ENCODE results near the gene OSMR.

Gene OSMR

DNA sequence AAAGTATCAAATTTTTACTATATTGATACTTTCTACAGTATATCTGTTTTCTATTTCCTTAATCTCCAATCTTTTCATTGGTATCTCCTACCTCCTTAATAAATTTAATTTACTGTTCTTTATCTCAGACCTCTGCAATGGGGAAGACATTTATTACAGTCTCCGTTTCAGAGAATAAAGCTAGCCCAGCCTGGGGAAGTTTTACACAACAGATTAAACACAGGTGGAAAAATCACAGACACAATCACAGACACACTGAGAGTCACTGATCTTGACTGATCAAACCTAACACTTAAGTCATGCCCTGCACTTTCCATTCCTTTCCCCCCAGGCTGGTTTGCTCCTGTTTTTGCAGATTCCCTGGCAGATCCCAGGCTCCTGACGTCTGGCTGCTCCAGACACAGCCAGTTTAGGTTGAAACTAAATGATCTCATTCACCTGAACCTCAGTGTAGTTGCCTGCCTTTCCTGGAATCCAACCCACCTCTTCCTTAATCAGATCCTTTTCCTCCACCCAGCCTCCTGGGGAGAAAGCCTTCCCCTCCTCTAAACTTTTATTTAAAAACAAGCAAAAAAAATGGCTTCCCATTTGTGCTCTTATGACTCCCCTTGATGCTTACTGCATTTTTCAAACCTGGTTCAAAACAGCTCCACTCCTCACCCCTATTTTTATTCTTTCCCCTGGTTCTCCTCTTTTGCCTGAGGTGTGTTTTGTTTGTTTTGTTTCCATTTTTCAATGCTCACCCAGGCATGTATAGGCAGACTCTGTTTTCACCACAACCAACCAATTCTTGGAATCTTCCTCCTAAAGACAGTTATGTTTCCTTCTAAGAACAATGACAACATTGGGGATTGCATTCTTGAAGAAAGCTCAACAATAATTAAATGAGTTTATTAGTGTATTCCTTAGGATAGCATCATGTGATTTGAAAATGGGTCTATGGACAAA, 29.5 kb upstream of the OSMR start:
- Mint-ChIP-seq H3K9me3 (no peaks in the 10 kb centered on the region), H3K27ac (no peak overlapping the region), H3K4me3 (no peak overlapping the region), H3K36me3 (ENCODE audit: low read depth) (no peaks in the 10 kb centered on the region), H3K27me3 (peaks cover 56% of the 10 kb centered on the region), H3K4me1 (ENCODE audit: low read depth) (no peaks in the 10 kb centered on the region)
- no peak for DNase-seq

DNA sequence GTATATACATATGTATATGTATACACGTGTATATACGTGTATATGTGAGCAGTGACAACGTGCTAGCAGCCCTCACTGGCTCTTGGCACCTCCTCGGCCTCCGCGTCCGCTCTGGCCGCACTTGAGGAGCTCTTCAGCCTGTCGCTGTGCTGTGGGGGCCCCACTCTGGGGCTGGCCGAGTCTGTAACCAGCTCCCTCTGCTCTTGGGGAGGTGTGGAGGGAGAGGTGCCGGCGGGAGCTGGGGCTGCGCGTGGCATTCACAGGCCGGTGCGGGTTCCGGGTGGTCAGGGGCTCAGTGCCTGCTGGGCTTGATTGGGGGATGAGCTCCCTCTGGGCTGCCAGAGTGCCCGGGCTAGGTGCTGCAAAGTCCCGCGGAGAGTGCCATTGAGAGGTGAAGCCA, 24.1 kb upstream of the OSMR start:
- Mint-ChIP-seq H3K9me3 (no peaks in the 10 kb centered on the region), H3K4me3 (no peak overlapping the region), H3K27ac (no peak overlapping the region), H3K36me3 (ENCODE audit: low read depth) (no peaks in the 10 kb centered on the region), H3K4me1 (ENCODE audit: low read depth) (no peaks in the 10 kb centered on the region), H3K27me3 (peaks cover 28% of the 10 kb centered on the region)
- DNase-seq: no peak

DNA sequence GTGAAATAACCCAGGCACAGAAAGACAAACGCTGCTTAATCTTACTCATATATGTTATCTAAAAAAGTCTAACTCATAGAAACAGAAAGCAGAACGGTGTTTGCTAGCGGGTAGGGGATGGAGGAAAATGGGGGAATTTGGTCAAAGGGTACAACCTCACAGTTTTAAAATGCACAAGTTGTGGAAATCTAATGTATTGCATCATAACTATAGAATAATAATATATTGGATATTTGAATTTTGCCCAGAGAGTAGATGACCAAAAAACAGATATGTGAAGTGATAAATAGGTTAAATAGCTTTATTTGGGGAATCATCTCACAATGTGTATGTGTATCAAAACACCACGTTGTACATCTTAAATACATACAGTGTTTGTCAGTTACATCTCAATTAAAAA, 22.3 kb upstream of the OSMR start:
- no peak overlapping the region for H3K4me3 Mint-ChIP-seq
- H3K27ac Mint-ChIP-seq: no peak overlapping the region
- no peak for DNase-seq

DNA sequence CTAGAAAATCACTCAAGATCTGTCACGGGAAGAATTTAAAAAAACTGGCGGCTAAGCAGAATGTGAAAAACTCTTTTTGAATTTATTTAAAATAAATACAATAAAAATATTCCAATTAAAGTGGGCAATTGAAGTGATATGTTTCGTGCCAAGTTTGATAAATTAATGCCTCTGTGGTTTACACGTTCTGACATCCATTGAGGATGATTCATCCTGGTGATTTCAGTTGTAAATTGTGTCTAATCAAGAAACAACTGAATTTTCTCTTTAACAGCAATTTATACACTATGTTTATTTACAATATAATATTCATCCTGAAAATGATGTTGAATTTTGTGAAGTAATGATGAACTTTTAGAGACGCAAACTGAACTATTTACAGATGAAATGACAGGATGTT, 21.0 kb upstream of the OSMR start:
- peaks cover 2% of the 10 kb centered on the region for H3K9me3 Mint-ChIP-seq
- H3K4me1 Mint-ChIP-seq (ENCODE audit: low read depth): peaks cover 1% of the 10 kb centered on the region
- peaks cover 23% of the 10 kb centered on the region for H3K27me3 Mint-ChIP-seq
- no peak overlapping the region for H3K27ac Mint-ChIP-seq
- H3K36me3 Mint-ChIP-seq (ENCODE audit: low read depth): no peaks in the 10 kb centered on the region
- no peak for DNase-seq
- no peak overlapping the region for H3K4me3 Mint-ChIP-seq

More for the DNA sequence above, 22.3 kb upstream of the OSMR start:
- no peaks in the 10 kb centered on the region for H3K36me3 Mint-ChIP-seq (ENCODE audit: low read depth)
- H3K4me1 Mint-ChIP-seq (ENCODE audit: low read depth): peaks cover 1% of the 10 kb centered on the region
- peaks cover 2% of the 10 kb centered on the region for H3K9me3 Mint-ChIP-seq
- peaks cover 21% of the 10 kb centered on the region for H3K27me3 Mint-ChIP-seq

DNA sequence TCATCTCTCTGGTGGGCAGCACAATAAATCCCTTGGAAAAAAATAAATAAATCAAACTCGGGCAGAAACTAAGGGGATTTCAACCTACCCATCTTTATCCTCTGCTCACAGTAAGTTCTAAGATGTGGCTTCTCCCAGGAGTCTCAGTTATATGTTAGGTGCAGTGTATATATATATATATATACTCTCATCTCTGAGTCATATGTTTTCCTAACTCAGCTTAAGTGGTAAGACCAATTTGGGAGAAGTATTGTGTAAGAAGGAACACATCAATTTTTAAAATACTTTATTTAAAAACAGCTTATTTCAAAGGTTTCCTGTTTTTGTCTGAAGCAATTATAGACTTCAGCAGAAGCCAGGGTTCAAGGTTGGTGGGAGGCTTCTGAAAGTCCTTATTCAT, 20.3 kb upstream of the OSMR start:
- no peak overlapping the region for H3K27ac Mint-ChIP-seq
- H3K9me3 Mint-ChIP-seq: peaks cover 2% of the 10 kb centered on the region
- DNase-seq: no peak

DNA sequence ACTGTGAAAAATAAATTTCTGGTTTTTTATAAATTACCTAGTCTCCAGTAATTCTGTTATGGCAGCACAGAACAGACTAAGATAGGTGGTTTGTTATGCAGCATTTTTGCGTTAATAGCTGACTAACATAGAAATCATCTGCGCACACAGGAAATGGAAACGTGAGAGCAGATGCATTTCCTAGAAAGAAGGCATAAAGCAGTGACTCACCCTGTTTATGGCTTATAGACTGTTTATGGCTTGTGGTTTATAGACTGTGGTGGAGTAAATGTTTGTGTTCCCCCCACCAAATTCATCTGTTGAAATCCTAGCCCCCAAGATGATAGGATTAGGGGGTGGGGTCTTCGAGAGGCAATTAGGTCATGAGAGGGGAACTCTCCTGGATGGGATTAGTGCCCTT, 18.3 kb upstream of the OSMR start:
- H3K27me3 Mint-ChIP-seq: peaks cover 27% of the 10 kb centered on the region
- DNase-seq: no peak
- peaks cover 2% of the 10 kb centered on the region for H3K9me3 Mint-ChIP-seq

More for the DNA sequence above, 20.3 kb upstream of the OSMR start:
- peaks cover 23% of the 10 kb centered on the region for H3K27me3 Mint-ChIP-seq
- no peak overlapping the region for H3K4me3 Mint-ChIP-seq
- peaks cover 1% of the 10 kb centered on the region for H3K4me1 Mint-ChIP-seq (ENCODE audit: low read depth)
- H3K36me3 Mint-ChIP-seq (ENCODE audit: low read depth): no peaks in the 10 kb centered on the region

DNA sequence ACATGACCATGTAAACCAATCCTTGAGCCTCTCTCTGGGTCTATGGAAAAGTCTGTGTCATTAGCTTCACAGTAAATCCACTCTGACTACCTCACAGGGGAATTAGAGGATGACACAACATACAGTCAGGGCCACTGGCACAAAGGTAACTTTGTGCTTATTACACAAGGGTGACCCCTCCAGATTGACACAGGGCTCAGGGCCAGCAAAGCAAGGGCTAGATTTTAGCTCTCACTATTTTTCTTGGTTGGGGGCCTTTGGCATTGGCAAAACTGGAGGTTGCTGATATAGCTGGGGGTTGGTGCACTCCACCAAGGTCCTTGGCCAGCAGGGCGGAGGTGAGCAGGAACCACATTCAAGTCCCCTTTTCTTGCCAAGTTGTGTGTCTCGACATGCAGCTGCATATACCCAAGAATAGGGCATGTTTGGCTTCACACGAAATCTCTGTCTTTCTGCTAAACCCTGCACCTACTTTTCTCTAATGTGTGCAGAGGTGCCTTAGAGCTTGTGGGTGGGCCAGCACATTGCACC, 15.2 kb upstream of the OSMR start:
- H3K27me3 Mint-ChIP-seq: peaks cover 29% of the 10 kb centered on the region
- H3K27ac Mint-ChIP-seq: no peak overlapping the region
- H3K9me3 Mint-ChIP-seq: peaks cover 2% of the 10 kb centered on the region
- H3K36me3 Mint-ChIP-seq (ENCODE audit: low read depth): no peaks in the 10 kb centered on the region
- no peak overlapping the region for H3K4me3 Mint-ChIP-seq
- no peak for DNase-seq
- peaks cover 1% of the 10 kb centered on the region for H3K4me1 Mint-ChIP-seq (ENCODE audit: low read depth)

More for the DNA sequence above, 18.3 kb upstream of the OSMR start:
- Mint-ChIP-seq H3K36me3 (ENCODE audit: low read depth) (no peaks in the 10 kb centered on the region), H3K4me3 (no peak overlapping the region), H3K4me1 (ENCODE audit: low read depth) (peaks cover 1% of the 10 kb centered on the region), H3K27ac (no peak overlapping the region)

DNA sequence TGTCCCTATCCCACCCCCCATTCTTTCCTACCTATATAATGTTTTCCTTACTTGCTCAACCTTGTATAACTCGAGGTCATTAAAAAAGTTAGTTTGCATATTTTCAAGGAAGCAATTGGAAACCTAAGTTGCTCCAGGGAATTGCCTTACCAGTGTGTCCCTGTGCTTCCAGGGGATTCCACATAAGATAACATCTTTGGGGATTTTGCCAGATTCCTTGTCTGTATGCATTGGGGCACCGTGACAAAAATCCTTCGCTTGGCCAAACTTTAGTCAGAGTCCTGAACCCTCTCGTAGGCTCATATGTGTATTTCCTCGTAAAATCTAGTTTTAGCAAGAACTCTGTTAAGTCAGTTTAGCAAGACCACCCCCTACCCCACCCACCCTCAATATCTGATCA, 14.7 kb upstream of the OSMR start:
- no peak overlapping the region for H3K27ac Mint-ChIP-seq
- peaks cover 2% of the 10 kb centered on the region for H3K9me3 Mint-ChIP-seq

DNA sequence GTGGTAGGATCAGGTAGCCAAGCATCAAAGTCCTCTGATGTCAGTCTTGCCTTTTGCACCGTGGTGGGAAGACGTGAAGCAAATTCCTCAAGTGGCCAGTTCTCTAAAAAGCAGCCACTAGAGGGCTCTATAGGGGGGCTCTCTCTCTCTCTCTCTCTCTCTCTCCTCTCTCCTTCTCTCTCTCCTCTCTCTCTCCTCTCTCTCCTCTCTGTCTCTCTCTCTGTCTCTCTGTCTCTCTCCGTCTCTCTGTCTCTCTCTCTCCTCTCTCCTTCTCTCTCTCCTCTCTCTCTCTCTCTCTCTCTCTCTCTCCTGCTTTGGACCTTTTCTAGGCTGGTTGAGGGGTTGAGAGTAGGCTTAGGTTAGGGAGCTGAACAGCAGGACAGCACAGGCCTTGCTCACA, 13.9 kb upstream of the OSMR start:
- Mint-ChIP-seq H3K27ac (no peak overlapping the region), H3K36me3 (ENCODE audit: low read depth) (no peaks in the 10 kb centered on the region)
- DNase-seq: no peak

More for the DNA sequence above, 14.7 kb upstream of the OSMR start:
- peaks cover 1% of the 10 kb centered on the region for H3K4me1 Mint-ChIP-seq (ENCODE audit: low read depth)
- no peaks in the 10 kb centered on the region for H3K36me3 Mint-ChIP-seq (ENCODE audit: low read depth)
- no peak overlapping the region for H3K4me3 Mint-ChIP-seq
- DNase-seq: no peak
- H3K27me3 Mint-ChIP-seq: peaks cover 27% of the 10 kb centered on the region

DNA sequence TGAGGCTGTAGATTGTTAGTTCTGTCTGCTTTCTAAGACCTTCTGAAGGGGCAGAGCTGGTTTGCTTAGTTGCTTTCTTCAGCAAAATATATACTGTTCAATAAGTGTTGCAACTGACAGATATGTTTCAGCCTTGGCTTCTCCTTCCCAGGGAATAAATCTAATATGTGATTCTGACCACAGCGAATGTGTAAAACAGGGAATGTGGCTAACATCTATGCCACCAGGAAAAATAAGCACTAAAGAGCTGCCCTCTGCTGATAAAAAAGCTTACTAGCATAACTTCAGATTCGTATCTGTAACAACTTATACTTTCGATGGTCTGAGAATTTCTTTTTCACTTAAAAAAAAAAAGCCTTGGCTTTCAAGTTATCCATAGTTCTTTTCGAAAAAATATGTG, 13.0 kb upstream of the OSMR start:
- no peak for DNase-seq
- Mint-ChIP-seq H3K4me1 (ENCODE audit: low read depth) (no peaks in the 10 kb centered on the region), H3K9me3 (no peaks in the 10 kb centered on the region), H3K27ac (no peak overlapping the region), H3K4me3 (no peak overlapping the region), H3K36me3 (ENCODE audit: low read depth) (no peaks in the 10 kb centered on the region), H3K27me3 (peaks cover 17% of the 10 kb centered on the region)

More for the DNA sequence above, 13.9 kb upstream of the OSMR start:
- H3K4me1 Mint-ChIP-seq (ENCODE audit: low read depth): peaks cover 1% of the 10 kb centered on the region
- H3K4me3 Mint-ChIP-seq: no peak overlapping the region
- no peaks in the 10 kb centered on the region for H3K9me3 Mint-ChIP-seq
- peaks cover 19% of the 10 kb centered on the region for H3K27me3 Mint-ChIP-seq

DNA sequence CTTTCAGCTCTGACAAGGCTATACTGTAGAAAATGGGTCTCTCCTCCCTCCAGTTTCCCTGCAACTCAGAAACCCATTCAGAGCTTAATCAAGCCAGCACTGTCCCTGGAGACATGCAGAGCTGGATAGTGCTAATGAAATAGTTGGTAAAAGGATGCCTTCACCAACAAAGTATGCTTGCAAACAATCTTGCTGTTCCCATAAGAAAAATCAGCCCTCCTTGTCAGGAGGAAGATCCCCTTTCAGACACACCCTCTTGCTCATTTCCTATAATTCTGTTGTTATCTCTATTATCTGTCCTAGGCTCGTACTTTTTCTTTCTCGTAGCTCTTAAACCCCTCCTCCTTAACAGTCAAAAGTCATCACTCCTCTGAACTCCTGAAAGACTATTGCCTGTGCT, 9.9 kb upstream of the OSMR start:
- Mint-ChIP-seq H3K36me3 (ENCODE audit: low read depth) (no peaks in the 10 kb centered on the region), H3K4me1 (ENCODE audit: low read depth) (no peaks in the 10 kb centered on the region), H3K4me3 (no peak overlapping the region), H3K27ac (no peak overlapping the region), H3K9me3 (no peaks in the 10 kb centered on the region), H3K27me3 (peaks cover 17% of the 10 kb centered on the region)
- DNase-seq: no peak

DNA sequence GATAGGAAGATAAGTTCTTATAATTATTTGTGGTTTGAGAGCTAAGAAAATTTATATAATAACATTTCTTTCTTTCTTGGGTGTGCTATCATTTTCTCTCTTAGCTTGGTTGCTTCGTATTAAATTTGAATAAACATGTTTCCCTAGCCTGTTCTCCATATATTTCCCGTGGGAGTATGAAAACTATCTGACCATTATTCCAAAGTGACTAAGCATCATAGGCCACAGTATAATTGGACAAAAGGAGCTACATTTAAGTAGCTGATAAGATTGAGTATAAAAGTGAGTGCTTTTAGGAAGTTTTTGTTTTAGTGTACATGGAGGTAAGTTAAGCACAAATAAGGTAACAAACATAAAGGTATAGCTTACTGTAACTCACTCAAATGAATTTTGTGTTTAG, 8.4 kb upstream of the OSMR start:
- Mint-ChIP-seq H3K36me3 (ENCODE audit: low read depth) (no peaks in the 10 kb centered on the region), H3K9me3 (no peaks in the 10 kb centered on the region), H3K4me3 (no peak overlapping the region), H3K27me3 (peaks cover 20% of the 10 kb centered on the region), H3K4me1 (ENCODE audit: low read depth) (no peaks in the 10 kb centered on the region), H3K27ac (no peak overlapping the region)
- DNase-seq: no peak

DNA sequence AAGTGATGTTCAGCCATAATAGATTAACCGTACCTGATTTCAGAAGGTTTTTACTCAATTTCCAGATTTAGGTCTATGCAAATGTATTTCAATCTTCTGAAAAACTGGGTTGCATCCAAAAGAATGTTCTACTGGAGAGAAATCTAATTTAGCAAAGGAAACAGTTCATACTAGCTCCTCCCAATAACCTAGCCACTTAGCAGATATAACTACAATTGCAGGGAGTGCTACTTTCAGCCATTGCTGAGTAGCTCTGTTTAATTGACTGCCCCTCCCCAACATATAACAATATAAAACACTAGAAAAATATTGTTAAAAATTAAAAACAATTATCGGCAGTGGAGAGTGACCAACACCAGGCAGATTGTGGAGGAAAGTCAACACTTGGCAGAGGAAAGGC, 7.9 kb upstream of the OSMR start:
- no peak overlapping the region for H3K4me3 Mint-ChIP-seq
- no peaks in the 10 kb centered on the region for H3K36me3 Mint-ChIP-seq (ENCODE audit: low read depth)
- DNase-seq: no peak
- H3K27me3 Mint-ChIP-seq: peaks cover 22% of the 10 kb centered on the region
- no peaks in the 10 kb centered on the region for H3K9me3 Mint-ChIP-seq
- H3K4me1 Mint-ChIP-seq (ENCODE audit: low read depth): no peaks in the 10 kb centered on the region
- H3K27ac Mint-ChIP-seq: no peak overlapping the region

DNA sequence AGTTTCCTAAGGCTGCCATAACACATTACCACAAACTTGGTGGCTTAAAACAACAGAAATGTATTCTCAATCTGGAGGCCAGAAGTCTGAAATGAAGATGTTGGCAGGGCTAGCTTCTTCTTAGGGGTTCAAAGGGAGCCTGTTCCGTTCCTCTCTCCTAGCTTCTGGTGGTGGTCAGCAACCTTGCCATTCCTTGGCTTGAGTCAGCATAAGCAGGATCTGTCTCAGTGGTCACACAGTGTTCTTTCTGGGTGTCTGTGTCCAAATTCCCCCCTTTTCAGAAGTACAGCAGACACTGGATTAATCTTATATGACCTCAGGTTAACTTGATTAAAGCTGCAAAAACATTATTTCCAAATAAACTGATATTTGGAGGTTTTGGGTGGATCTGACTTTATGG, 2.1 kb upstream of the OSMR start:
- H3K4me3 Mint-ChIP-seq: no peak overlapping the region
- no peaks in the 10 kb centered on the region for H3K36me3 Mint-ChIP-seq (ENCODE audit: low read depth)
- H3K9me3 Mint-ChIP-seq: no peaks in the 10 kb centered on the region
- H3K27me3 Mint-ChIP-seq: peaks cover 67% of the 10 kb centered on the region
- no peak overlapping the region for H3K27ac Mint-ChIP-seq
- DNase-seq: no peak
- H3K4me1 Mint-ChIP-seq (ENCODE audit: low read depth): peaks cover 11% of the 10 kb centered on the region

DNA sequence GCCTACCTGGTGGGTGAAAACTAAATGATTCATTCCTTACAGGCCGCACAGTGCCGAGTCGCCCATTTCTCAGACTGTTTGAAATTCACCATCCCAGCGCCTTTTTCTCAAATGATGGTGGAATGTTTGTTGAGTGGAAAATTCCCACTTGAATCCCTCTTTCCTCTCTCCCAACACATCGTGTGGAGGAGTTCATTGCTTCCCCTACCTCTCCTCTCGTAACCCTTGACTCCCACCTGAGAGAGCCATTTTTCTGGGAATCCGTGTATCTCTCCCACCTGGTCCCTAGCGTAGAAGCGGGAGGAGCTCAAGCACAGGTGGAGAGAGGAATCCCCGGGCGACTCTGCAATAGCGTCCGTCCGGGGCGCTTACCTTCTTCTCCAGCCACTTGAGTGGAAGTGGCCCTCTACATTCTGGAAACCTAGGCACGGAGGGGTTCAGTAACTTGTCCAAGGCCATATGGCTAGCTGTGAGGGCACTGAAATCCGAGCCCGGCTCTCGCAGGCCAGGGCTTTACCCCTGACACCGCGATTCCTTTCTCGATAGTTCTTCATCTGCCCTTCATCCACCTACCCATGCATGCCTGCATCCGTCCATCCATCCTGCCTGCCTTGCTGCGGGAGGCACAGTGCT, 683 bp downstream of the OSMR start:
- Mint-ChIP-seq H3K4me3 (peak overlapping the region; percentile 49), H3K9me3 (peaks cover 5% of the 10 kb centered on the region)

More for the DNA sequence above, 683 bp downstream of the OSMR start:
- Mint-ChIP-seq H3K4me1 (ENCODE audit: low read depth) (peaks cover 11% of the 10 kb centered on the region), H3K27ac (no peak overlapping the region), H3K36me3 (ENCODE audit: low read depth) (no peaks in the 10 kb centered on the region), H3K27me3 (peaks cover 74% of the 10 kb centered on the region)
- DNase-seq: no peak

All from activated T-cell treated with anti-CD3 and anti-CD28 coated beads, Interleukin-2, amount 50 U/mL, for 24 hours (primary cell).